Peyer's patch (tissue), 4 donors: ENCODE measurements around the gene CTCF. TPM values are rescaled to one million over a fixed set of nuclear protein-coding genes. Genes with fewer than 3 reads are reported as not detected.

Experiments
- DNase-seq, 3 donors: peaks; one replicate each; pipeline ENCODE4 v3.0.0-alpha.2; 2017 to 2019
- H3K27ac ChIP-seq, 4 donors: fragments of 200-600 bp; sonication (generic); one replicate each; pipeline ENCODE4 v1.5.1; 2016 to 2019
- H3K27me3 ChIP-seq, 2 donors: fragments of 200-600 bp; sonication (generic); one replicate each; pipeline ENCODE4 v1.5.1; 2019
- H3K36me3 ChIP-seq, 3 donors: fragments of 200-600 bp; sonication (generic); one replicate each; pipeline ENCODE4 v1.5.1; 2016 to 2019
- H3K4me1 ChIP-seq, 4 donors: fragments of 200-600 bp; sonication (generic); one replicate each; pipeline ENCODE4 v1.5.1; 2016 to 2019
- H3K4me3 ChIP-seq, 4 donors: fragments of 200-600 bp; sonication (generic); 1 replicate in 3 of 4; 2 replicates in 1 of 4; pipeline ENCODE4 v1.5.1; 2016 to 2019; ENCODE audit warnings: mild to moderate bottlenecking in 1 of 4
- H3K9me3 ChIP-seq, 4 donors: fragments of 200-600 bp; sonication (generic); one replicate each; pipeline ENCODE4 v1.5.1; 2016 to 2019; ENCODE audit warnings: mild to moderate bottlenecking in 1 of 4
- CTCF ChIP-seq, 6 experiments: fragments of 450-650 bp in 4 of 6; fragments of 200-600 bp in 2 of 6; sonication (generic) in 1 of 6; IDR thresholded peaks; one replicate each; pipeline ENCODE4 v1.5.1; 2017 to 2019; ENCODE audit warnings: antibody characterized with exemption in 6 of 6, mild to moderate bottlenecking in 3 of 6, moderate library complexity in 1 of 6
- POLR2A ChIP-seq, 2 donors: fragments of 450-650 bp; IDR thresholded peaks; one replicate each; pipeline ENCODE4 v1.5.1; 2017; ENCODE audit warnings: antibody characterized with exemption in 2 of 2, mild to moderate bottlenecking in 2 of 2, moderate library complexity in 2 of 2
- small RNA-seq, 2 donors: library from RNA; depleted of rRNA; stranded (forward); fragments of <200 nt; gene quantifications; one replicate each; pipeline ENCODE3, GENCODE V24; 2016
- total RNA-seq, 4 donors: library from RNA; depleted of rRNA; stranded (reverse); fragments of >200 nt; gene quantifications; one replicate each; pipeline ENCODE4 v1.1.0, GENCODE V29; 2016

CTCF gene
- total RNA-seq, 4 donors from 2014 or later, result 35.3 to 59.4 (median 42.7) TPM

DNA sequence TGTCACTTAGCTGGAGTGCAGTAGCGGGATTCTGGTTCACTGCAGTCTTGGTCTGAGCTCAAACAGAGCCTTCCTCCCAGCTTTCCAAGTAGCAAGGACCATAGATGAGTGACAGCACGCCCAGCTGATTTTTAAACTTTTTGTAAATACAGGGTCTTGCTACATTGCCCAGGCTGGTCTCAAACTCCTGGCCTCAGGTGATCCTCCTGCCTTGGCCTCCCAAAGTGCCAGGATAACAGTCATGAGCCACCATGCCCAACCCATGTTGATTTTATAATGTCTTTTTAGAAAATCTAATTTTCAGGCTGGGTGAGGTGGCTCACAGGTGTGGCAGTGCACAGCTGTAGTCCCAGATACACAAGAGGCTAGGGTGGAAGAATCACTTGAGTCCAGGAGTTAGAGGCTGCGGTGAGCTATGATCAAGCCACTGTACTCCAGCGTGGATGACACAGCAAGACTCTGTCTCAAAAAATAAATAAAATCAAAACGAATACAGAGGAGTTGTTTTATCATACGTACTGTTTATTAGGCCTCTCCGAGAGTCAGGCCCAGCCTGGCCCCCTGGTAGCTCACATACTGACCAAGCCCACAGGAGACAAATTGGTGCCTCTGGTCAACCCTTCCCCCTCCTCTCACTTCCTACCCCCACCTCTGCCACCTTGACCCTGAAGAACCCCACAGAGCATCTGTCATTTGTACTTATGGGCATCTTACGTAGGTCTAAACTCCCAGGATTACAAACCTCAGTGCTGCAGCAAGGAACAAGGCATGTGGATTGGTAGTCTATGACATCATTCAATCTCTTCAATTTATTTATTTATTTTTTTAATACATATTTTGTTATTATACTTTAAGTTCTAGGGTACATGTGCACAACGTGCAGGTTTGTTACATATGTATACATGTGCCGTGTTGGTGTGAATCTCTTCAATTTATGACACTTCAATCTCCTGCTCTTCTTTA is 117.9 kb downstream of the CTCF start:
- H3K9me3 ChIP-seq, result no peaks in the 10 kb centered on the region
- no peak overlapping the region for H3K27ac ChIP-seq
- H3K36me3 ChIP-seq, result peaks cover 0 to 20% (median 0%) of the 10 kb centered on the region in 3 donors
- no peaks in the 10 kb centered on the region for H3K27me3 ChIP-seq
- no peak for DNase-seq
- H3K4me1 ChIP-seq, result peaks cover 0 to 1% (median 0%) of the 10 kb centered on the region in 4 donors
- no peak overlapping the region for H3K4me3 ChIP-seq
- TF ChIP-seq POLR2A (IDR thresholded peaks at IDR 0.05) (no peak), CTCF (IDR thresholded peaks at IDR 0.05) (no peak)

GRCh38 chr16:67683767-67684166 is 121.4 kb downstream of the CTCF start:
- Histone ChIP-seq H3K27me3 (no peaks in the 10 kb centered on the region), H3K9me3 (no peaks in the 10 kb centered on the region), H3K4me1 (no peaks in the 10 kb centered on the region), H3K27ac (no peak overlapping the region), H3K36me3 (peaks cover 0 to 28% (median 0%) of the 10 kb centered on the region in 3 donors), H3K4me3 (no peak overlapping the region)
- TF ChIP-seq POLR2A (IDR thresholded peaks at IDR 0.05) (no peak), CTCF (IDR thresholded peaks at IDR 0.05) (no peak)
- no peak for DNase-seq

DNA sequence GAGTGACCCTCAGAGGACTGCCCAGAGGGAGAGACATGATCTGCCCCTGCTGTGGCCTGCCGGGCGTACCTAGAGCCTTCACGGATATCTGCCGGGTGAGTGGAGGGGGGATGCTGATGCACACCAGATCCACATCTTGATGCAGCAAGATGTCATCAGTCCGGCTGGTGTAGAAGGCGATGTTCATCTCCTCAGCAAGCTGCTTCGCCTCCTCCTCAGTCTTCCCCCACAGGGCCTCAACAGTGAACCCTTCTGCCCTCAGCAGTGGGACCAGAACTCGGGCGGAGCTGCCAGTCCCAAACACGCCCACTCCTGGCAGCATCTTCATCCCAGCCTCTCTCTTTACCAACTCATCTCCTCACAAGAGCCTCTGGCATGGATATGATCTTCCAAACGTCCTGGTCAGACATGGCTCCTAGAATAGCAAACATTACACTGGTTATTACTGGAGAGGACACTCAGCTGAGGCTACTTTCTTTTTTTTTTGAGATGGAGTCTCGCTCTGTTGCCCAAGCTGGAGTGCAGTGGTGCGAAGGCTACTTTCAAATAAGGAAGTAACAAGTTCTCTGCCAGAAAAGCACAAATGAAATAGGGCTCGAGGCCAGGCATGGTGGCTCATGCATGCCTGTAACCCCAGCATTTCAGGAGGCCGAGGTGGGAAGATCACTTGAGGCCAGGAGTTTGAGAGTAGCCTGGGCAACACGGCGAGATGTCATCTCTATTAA is 123.2 kb downstream of the CTCF start:
- peak overlapping the region in 2 of 4 donors; percentile 12 to 35 for H3K27ac ChIP-seq
- H3K9me3 ChIP-seq, result no peaks in the 10 kb centered on the region
- H3K4me1 ChIP-seq, result no peaks in the 10 kb centered on the region
- H3K36me3 ChIP-seq, result peaks cover 0 to 28% (median 0%) of the 10 kb centered on the region in 3 donors
- peak in 1 of 3 donors; percentile 46 for DNase-seq
- TF ChIP-seq CTCF (IDR thresholded peaks at IDR 0.05), result no peak
- H3K27me3 ChIP-seq, result no peaks in the 10 kb centered on the region
- no peak overlapping the region for H3K4me3 ChIP-seq

Small RNA genes within 50 kb of the gene (small RNA-seq; reads per million reads assigned to genes)
- 0 reads per million in 2 donors for gene AC027682.3

Other genes with a start within 250 kb of the CTCF start
- gene KCTD19, start 235.8 kb upstream of the CTCF start, total RNA-seq, result not detected
- gene LRRC36, start 235.7 kb upstream of the CTCF start, total RNA-seq, result 1 to 10 TPM in 1 of 4 donors, not detected in 3; 5.1 TPM
- gene TPPP3, start 169.0 kb upstream of the CTCF start, total RNA-seq, result 10 to 100 TPM in 2 of 4 donors, 1 to 10 TPM in 2; 6.6 to 33.3 (median 16.6) TPM
- gene ZDHHC1, start 146.0 kb upstream of the CTCF start, total RNA-seq, result 10 to 100 TPM in 1 of 4 donors, 1 to 10 TPM in 3; 3.5 to 14.5 (median 6.3) TPM
- 100 to 1,000 TPM; 116 to 688 (median 499) TPM for gene HSD11B2, start 131.4 kb upstream of the CTCF start, total RNA-seq
- gene ATP6V0D1, start 81.4 kb upstream of the CTCF start, total RNA-seq, result 100 to 1,000 TPM; 131 to 223 (median 202) TPM
- gene AGRP, start 79.0 kb upstream of the CTCF start, total RNA-seq, result not detected
- 10 to 100 TPM; 10.5 to 70.1 (median 42.5) TPM for gene RIPOR1, start 33.7 kb upstream of the CTCF start, total RNA-seq
- 10 to 100 TPM in 3 of 4 donors, 1 to 10 TPM in 1; 8.4 to 55.3 (median 13.4) TPM for gene CARMIL2, start 82.6 kb downstream of the CTCF start, total RNA-seq
- 10 to 100 TPM; 14.2 to 37.2 (median 18.6) TPM for gene ACD, start 97.7 kb downstream of the CTCF start, total RNA-seq
- gene PARD6A, start 98.4 kb downstream of the CTCF start, total RNA-seq, result 1 to 10 TPM in 3 of 4 donors, not detected in 1; 1.0 to 4.3 (median 2.1) TPM
- 10 to 100 TPM; 10.6 to 26.3 (median 13.4) TPM for gene ENKD1, start 104.2 kb downstream of the CTCF start, total RNA-seq
- 1 to 10 TPM in 3 of 4 donors, under 1 TPM in 1; 0.54 to 6.6 (median 2.0) TPM for gene C16orf86, start 104.3 kb downstream of the CTCF start, total RNA-seq
- gene GFOD2, start 156.8 kb downstream of the CTCF start, total RNA-seq, result 10 to 100 TPM in 3 of 4 donors, 1 to 10 TPM in 1; 9.9 to 40.7 (median 24.6) TPM
- gene RANBP10, start 244.0 kb downstream of the CTCF start, total RNA-seq, result 10 to 100 TPM; 15.2 to 29.9 (median 24.0) TPM
- 1 to 10 TPM in 1 of 4 donors, under 1 TPM in 2, not detected in 1; 0.35 to 7.4 (median 0.94) TPM for gene TSNAXIP1, start 244.4 kb downstream of the CTCF start, total RNA-seq